Measurements from ENCODE around the gene PHACTR2.
"Not testable (repeated sequence)": the region's sequence is repeated elsewhere in the genome, so short reads cannot be mapped to it uniquely, and the experiment has no call there.

The PHACTR2 gene

GRCh38 chr6:143698759-143699429, 21.1 kb downstream of the PHACTR2 start:
- DNase-seq (ENCODE audit: low read depth), result no peak

- no peak for DNase-seq (ENCODE audit: low read depth)
Observed at GRCh38 chr6:143699430-143699825, 21.7 kb downstream of the PHACTR2 start.

GRCh38 chr6:143700684-143701348, 23.1 kb downstream of the PHACTR2 start:
- no peak for DNase-seq (ENCODE audit: low read depth)

GRCh38 chr6:143701349-143702234, 23.8 kb downstream of the PHACTR2 start:
- no peak for DNase-seq (ENCODE audit: low read depth)

GRCh38 chr6:143705569-143705968, 27.8 kb downstream of the PHACTR2 start:
- no peak for DNase-seq (ENCODE audit: low read depth)

GRCh38 chr6:143707697-143708096, 29.9 kb downstream of the PHACTR2 start:
- no peak for DNase-seq (ENCODE audit: low read depth)

GRCh38 chr6:143708889-143709288, 31.1 kb downstream of the PHACTR2 start:
- no peak for DNase-seq (ENCODE audit: low read depth)

GRCh38 chr6:143711714-143712113, 33.9 kb downstream of the PHACTR2 start:
- DNase-seq (ENCODE audit: low read depth), result no peak

GRCh38 chr6:143718472-143718871, 40.7 kb downstream of the PHACTR2 start:
- no peak for DNase-seq (ENCODE audit: low read depth)

GRCh38 chr6:143721642-143722041, 43.9 kb downstream of the PHACTR2 start:
- DNase-seq (ENCODE audit: low read depth), result no peak

- no peak for DNase-seq (ENCODE audit: low read depth)
Observed at GRCh38 chr6:143724876-143725275, 47.1 kb downstream of the PHACTR2 start.

GRCh38 chr6:143726015-143726647, 48.4 kb downstream of the PHACTR2 start:
- no peak for DNase-seq (ENCODE audit: low read depth)

GRCh38 chr6:143727035-143727434, 49.3 kb downstream of the PHACTR2 start:
- DNase-seq (ENCODE audit: low read depth), result no peak

GRCh38 chr6:143731789-143732188, 54.0 kb downstream of the PHACTR2 start:
- DNase-seq (ENCODE audit: low read depth), result no peak

GRCh38 chr6:143732536-143732935, 54.8 kb downstream of the PHACTR2 start:
- DNase-seq (ENCODE audit: low read depth), result no peak

- no peak for DNase-seq (ENCODE audit: low read depth)
Observed at GRCh38 chr6:143733510-143733909, 55.7 kb downstream of the PHACTR2 start.

- no peak for DNase-seq (ENCODE audit: low read depth)
Observed at GRCh38 chr6:143734641-143735063, 56.9 kb downstream of the PHACTR2 start.

- not testable (repeated sequence) for DNase-seq (ENCODE audit: low read depth)
Observed at GRCh38 chr6:143738072-143738690, 60.4 kb downstream of the PHACTR2 start.

- DNase-seq (ENCODE audit: low read depth), result no peak
Observed at GRCh38 chr6:143739341-143739851, 61.6 kb downstream of the PHACTR2 start.

- no peak for DNase-seq (ENCODE audit: low read depth)
Observed at GRCh38 chr6:143740213-143740612, 62.4 kb downstream of the PHACTR2 start.

- DNase-seq (ENCODE audit: low read depth), result no peak
Observed at GRCh38 chr6:143741480-143741879, 63.7 kb downstream of the PHACTR2 start.
